GM12878 (cell line): ENCODE data around the gene STON2. TPM values are rescaled to one million over a fixed set of nuclear protein-coding genes. Genes with fewer than 3 reads are reported as not detected.

Experiments used
- ATAC-seq: fragments of 200-7000 bp; cut with Tn5 transposase; 3 replicates; pipeline ENCODE4 v1.9.1; 2020; ENCODE audit warnings: mild to moderate bottlenecking, moderate library complexity
- BruUV-seq: library from RNA; stranded (reverse); fragments of 400-500 nt; replicated peaks from 2 replicates; lab custom pipeline; 2021; lab: Mats Ljungman, UMichigan
- CTCF ChIA-PET: fragments of 300-600 bp; sonication (Branson Sonifier 250); formaldehyde crosslinking; extraction: SDS; loops from one replicate; lab custom pipeline; 2021; ENCODE audit warnings: inconsistent platforms; lab: Yijun Ruan, JAX
- POLR2A ChIA-PET: fragments of 350-600 bp; formaldehyde crosslinking; extraction: SDS; loops from one replicate; lab custom pipeline; 2021; ENCODE audit warnings: inconsistent platforms; lab: Charles Lee
- RAD21 ChIA-PET: fragments of 300-600 bp; sonication (Branson Sonifier 250); formaldehyde crosslinking; loops from one replicate; lab custom pipeline; 2023; ENCODE audit warnings: antibody characterized with exemption; ENCODE audit not compliant: unreplicated experiment; lab: Charles Lee
- SMC1A ChIA-PET: fragments of 300-600 bp; sonication (Branson Sonifier 250); formaldehyde crosslinking; loops from one replicate; lab custom pipeline; 2023; ENCODE audit not compliant: unreplicated experiment, uncharacterized antibody; lab: Charles Lee
- DNase-seq: peaks from one replicate; pipeline ENCODE4 v3.0.0-alpha.2; 2011; ENCODE audit warnings: low read depth, low spot score
- FAIRE-seq: peaks from 3 replicates; lab custom pipeline; 2011; peaks lifted over from hg19 to GRCh38; lab: Jason Lieb, UNC
- H2AFZ ChIP-seq: 2 replicates; pipeline ENCODE4 v1.6.0; 2011; ENCODE audit warnings: low read depth, low read length, control low read depth; ENCODE audit not compliant: control insufficient read depth
- H3K27ac ChIP-seq: 2 replicates; pipeline ENCODE4 v1.5.1; 2011; ENCODE audit warnings: control low read depth; ENCODE audit not compliant: control insufficient read depth, insufficient read depth
- H3K27me3 ChIP-seq, 2 experiments: replicated peaks in 1 of 2; 2 replicates each; pipeline versions ENCODE4 v1.6.0 to v1.6.1; 2011; ENCODE audit warnings: low read length in 1 of 2; ENCODE audit not compliant: control insufficient read depth in 2 of 2, insufficient read depth in 2 of 2
- H3K36me3 ChIP-seq, 2 experiments: 2 replicates each; pipeline ENCODE4 v1.5.1; 2011; ENCODE audit warnings: low read length in 1 of 2; ENCODE audit not compliant: control insufficient read depth in 2 of 2, insufficient read depth in 2 of 2
- H3K4me1 ChIP-seq: 2 replicates; pipeline ENCODE4 v1.6.1; 2011; ENCODE audit warnings: mild to moderate bottlenecking, low read length, moderate library complexity, mixed read lengths; ENCODE audit not compliant: control insufficient read depth, insufficient read depth
- H3K4me2 ChIP-seq: 2 replicates; pipeline ENCODE4 v1.6.0; 2011; ENCODE audit warnings: control low read depth; ENCODE audit not compliant: control insufficient read depth, insufficient read depth
- H3K4me3 ChIP-seq: fragments of 200-600 bp; sonication (generic); 2 replicates; pipeline ENCODE4 v1.5.1; 2016
- H3K79me2 ChIP-seq: 2 replicates; pipeline ENCODE4 v1.6.0; 2011; ENCODE audit warnings: low read length; ENCODE audit not compliant: control insufficient read depth, insufficient read depth
- H3K9ac ChIP-seq: 2 replicates; pipeline ENCODE4 v1.8.0; 2011; ENCODE audit warnings: low read length, control low read depth, mixed read lengths; ENCODE audit not compliant: control insufficient read depth, insufficient read depth
- H3K9me3 ChIP-seq: replicated peaks from 3 replicates; pipeline ENCODE4 v1.5.1; 2011; ENCODE audit warnings: mild to moderate bottlenecking, low read length; ENCODE audit not compliant: control insufficient read depth, insufficient read depth
- H4K20me1 ChIP-seq: 2 replicates; pipeline ENCODE4 v1.6.0; 2011; ENCODE audit not compliant: control insufficient read depth, insufficient read depth
- CBFB ChIP-seq: IDR thresholded peaks from 2 replicates; pipeline ENCODE4 v1.6.1; 2016; ENCODE audit warnings: antibody characterized with exemption, low read depth
- HDAC6 ChIP-seq: fragments of 200-600 bp; sonication (generic); IDR thresholded peaks from one replicate; pipeline ENCODE4 v1.8.0; 2017; ENCODE audit warnings: antibody characterized with exemption; ENCODE audit not compliant: unreplicated experiment
- IKZF1 ChIP-seq: fragments of 450-650 bp; conservative IDR thresholded peaks from 2 replicates; pipeline ENCODE4 v1.6.1; 2017; ENCODE audit warnings: antibody characterized with exemption, mild to moderate bottlenecking
- JUNB ChIP-seq: IDR thresholded peaks from 2 replicates; pipeline ENCODE4 v1.6.1; 2016; ENCODE audit warnings: antibody characterized with exemption, mild to moderate bottlenecking
- JUND ChIP-seq: IDR thresholded peaks from 2 replicates; pipeline ENCODE4 v1.6.1; 2012; ENCODE audit warnings: low read depth, mild to moderate bottlenecking, low read length, improper control_type of control experiment, moderate library complexity
- MEF2A ChIP-seq: IDR thresholded peaks from 2 replicates; pipeline ENCODE4 v1.6.1; 2011; ENCODE audit warnings: low read depth, mild to moderate bottlenecking, low read length, moderate library complexity; ENCODE audit not compliant: insufficient read depth
- NFIC ChIP-seq: IDR thresholded peaks from 2 replicates; pipeline ENCODE4 v1.6.1; 2012; ENCODE audit warnings: low read depth, mild to moderate bottlenecking, inconsistent platforms, low read length, moderate library complexity
- PAX5 ChIP-seq: IDR thresholded peaks from 2 replicates; pipeline ENCODE4 v1.6.1; 2011; ENCODE audit warnings: low read depth, low read length, borderline replicate concordance
- RELA ChIP-seq: fragments of 450-650 bp; IDR thresholded peaks from 2 replicates; pipeline ENCODE4 v1.8.0; 2014; ENCODE audit warnings: borderline replicate concordance; ENCODE audit not compliant: partially characterized antibody
- RUNX3 ChIP-seq: IDR thresholded peaks from 2 replicates; pipeline ENCODE4 v1.6.1; 2012; ENCODE audit warnings: low read length, inconsistent platforms
- TCF12 ChIP-seq: IDR thresholded peaks from 2 replicates; pipeline ENCODE4 v1.6.1; 2011; ENCODE audit warnings: low read depth, mild to moderate bottlenecking, low read length
- WGBS: methylation state at CpG from one replicate; pipeline ENCODE4 v1.1.6; 2016; ENCODE audit warnings: low lambda C conversion rate; ENCODE audit not compliant: insufficient replicate concordance, insufficient coverage; ENCODE audit errors: missing lambda C conversion rate; 5-methylcytosine and 5-hydroxymethylcytosine counted together
- in situ Hi-C: fragments of 300-500 bp; cut with MboI; formaldehyde crosslinking; loops from 9 replicates; pipeline ENCODE4 v1.14.3; 2018; ENCODE audit warnings: mixed read lengths
- intact Hi-C: fragments of 100-400 bp; cut with micrococcal nuclease; formaldehyde crosslinking; loops from one replicate; pipeline ENCODE4 v1.14.2; 2022; ENCODE audit not compliant: unreplicated experiment
- polyA plus RNA-seq, 11 experiments: library from polyadenylated mRNA; depleted of rRNA in 4 of 11; unstranded in 6 of 11; stranded (reverse) in 5 of 11; fragments of >200 nt; fragmentation: Nextera tagmentation in 4 of 11; fragmentation: Illumina TruSeq in 1 of 11; extraction: Ambion mirVana in 4 of 11; extraction: Trizol in 1 of 11; gene quantifications; 1 replicate in 1 of 11; 2 replicates in 10 of 11; pipeline versions ENCODE4 v1.2.1 to v1.2.3, GENCODE V29; 2011 to 2016; ENCODE audit warnings: inconsistent platforms in 2 of 11, missing spikeins in 2 of 11, low read depth in 1 of 11
- total RNA-seq, 4 experiments: library from RNA; depleted of rRNA in 3 of 4; stranded (reverse); fragments of >200 nt in 3 of 4; fragmentation: Illumina TruSeq in 1 of 4; extraction: Trizol in 1 of 4; gene quantifications; 2 replicates each; pipeline versions ENCODE4 v1.2.1 to v1.2.3, GENCODE V29; 2013 to 2021
- TF ChIP-seq, protein P1 (sequence below): IDR thresholded peaks from 2 replicates; pipeline ENCODE4 v1.6.1; 2012; ENCODE audit warnings: low read length, inconsistent platforms

The STON2 gene
- total and polyA plus RNA-seq, 10 of the 15 experiments (the other 5 are each of a cell fraction or from before 2014, with no cell fraction given) = 0.03 to 0.13 (median 0.03) TPM; not detected in 7

DNA sequence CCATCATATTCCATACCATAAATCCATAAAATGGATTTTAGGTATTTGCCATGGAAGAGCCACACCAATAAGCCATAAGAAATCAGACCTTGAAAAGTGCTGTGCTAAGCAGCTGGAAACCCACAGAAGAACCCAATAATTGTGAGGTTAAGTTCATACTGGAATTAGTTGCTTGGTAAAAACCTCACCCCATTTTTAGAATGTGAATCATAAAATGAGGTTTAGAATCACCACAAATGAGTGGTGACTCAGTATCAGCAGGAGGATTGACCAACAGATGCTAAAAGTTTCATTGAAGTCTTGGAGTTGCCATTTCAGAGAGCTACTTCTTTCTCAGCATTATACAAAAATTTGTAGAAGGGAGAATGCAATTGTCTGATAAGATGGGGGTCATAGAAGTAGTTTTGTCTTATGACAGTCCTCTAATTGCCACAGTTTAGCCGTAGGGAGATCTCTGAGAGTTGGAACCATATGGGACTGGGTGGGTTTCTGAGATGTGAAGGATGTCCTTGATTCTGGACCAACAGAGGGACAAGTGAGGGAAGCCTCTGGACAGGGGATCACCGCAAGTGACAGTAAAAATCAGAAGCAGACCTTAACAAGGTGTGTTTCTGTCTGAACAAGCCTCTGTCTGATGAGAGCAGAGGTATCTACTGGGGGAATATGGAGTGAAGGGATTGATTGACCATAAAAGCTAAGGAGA is 1.4 kb upstream of the STON2 start:
- in situ Hi-C loops (no loop called here), intact Hi-C loops (no loop called here)
- no peak for DNase-seq
- no peaks in the 10 kb centered on the region for H3K36me3 ChIP-seq
- H3K79me2 ChIP-seq = no peaks in the 10 kb centered on the region
- H3K27me3 ChIP-seq = no peaks in the 10 kb centered on the region
- no peaks in the 10 kb centered on the region for H3K4me1 ChIP-seq
- no peak overlapping the region for H3K27ac ChIP-seq
- SMC1A ChIA-PET = interaction anchor here (0.9 kb wide), 1 partner anchor 11 kb away, joined by 3 read pairs; no protein-coding TSS in a partner anchor
- TF ChIP-seq NFIC (peak; percentile 57; the same call in 1 of the 2 replicates), TCF12 (0 out of 2 replicates have a peak, but pooled peaks have one; percentile 27), JUND (no peak), RELA (no peak), HDAC6 (no peak), JUNB (peak; percentile 58), MEF2A (peak; percentile 80; the same call in 1 of the 2 replicates), CBFB (peak; percentile 56; the same call in 1 of the 2 replicates), IKZF1 (no peak), RUNX3 (peak; percentile 96), PAX5 (0 out of 2 replicates have a peak, but pooled peaks have one; percentile 15)
- TF ChIP-seq, protein P1, sequence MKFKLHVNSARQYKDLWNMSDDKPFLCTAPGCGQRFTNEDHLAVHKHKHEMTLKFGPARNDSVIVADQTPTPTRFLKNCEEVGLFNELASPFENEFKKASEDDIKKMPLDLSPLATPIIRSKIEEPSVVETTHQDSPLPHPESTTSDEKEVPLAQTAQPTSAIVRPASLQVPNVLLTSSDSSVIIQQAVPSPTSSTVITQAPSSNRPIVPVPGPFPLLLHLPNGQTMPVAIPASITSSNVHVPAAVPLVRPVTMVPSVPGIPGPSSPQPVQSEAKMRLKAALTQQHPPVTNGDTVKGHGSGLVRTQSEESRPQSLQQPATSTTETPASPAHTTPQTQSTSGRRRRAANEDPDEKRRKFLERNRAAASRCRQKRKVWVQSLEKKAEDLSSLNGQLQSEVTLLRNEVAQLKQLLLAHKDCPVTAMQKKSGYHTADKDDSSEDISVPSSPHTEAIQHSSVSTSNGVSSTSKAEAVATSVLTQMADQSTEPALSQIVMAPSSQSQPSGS = peak; percentile 74
- H4K20me1 ChIP-seq = no peaks in the 10 kb centered on the region
- no peak overlapping the region for H3K4me2 ChIP-seq
- CTCF ChIA-PET = no interaction called here
- ATAC-seq = no peak
- BruUV-seq = no TSS peak
- H3K4me3 ChIP-seq = no peak overlapping the region
- RAD21 ChIA-PET = no interaction called here
- no peak overlapping the region for H2AFZ ChIP-seq
- H3K9ac ChIP-seq = no peak overlapping the region
- POLR2A ChIA-PET = no interaction called here
- 0% methylated on average over 2 of the region's 2 CpGs for WGBS
- no peak for FAIRE-seq
- no peaks in the 10 kb centered on the region for H3K9me3 ChIP-seq
